Measurements from ENCODE around the gene PZP.

DNA sequence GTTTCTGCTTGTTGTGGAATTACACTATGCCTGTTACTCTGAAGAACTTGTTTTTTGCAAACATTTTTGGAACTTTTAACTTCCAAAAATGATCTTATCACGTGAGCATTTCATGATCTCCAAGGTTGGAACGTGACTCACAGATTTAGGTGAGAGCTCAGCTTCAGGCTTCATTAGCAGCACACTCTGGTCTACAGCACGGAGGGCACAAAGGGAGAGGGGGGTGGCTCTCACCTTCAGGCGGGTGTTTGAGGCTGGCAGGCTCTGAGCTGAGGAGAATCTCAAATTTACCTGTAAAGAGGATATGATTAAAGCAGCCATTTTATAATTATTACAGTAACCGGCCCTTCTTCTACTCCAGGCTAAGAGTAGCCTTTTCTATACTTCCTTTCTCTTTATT is 45.3 kb upstream of the PZP start:
- no peak for TF ChIP-seq POLR2A (IDR thresholded peaks at IDR 0.05)
- TF ChIP-seq, protein P1, sequence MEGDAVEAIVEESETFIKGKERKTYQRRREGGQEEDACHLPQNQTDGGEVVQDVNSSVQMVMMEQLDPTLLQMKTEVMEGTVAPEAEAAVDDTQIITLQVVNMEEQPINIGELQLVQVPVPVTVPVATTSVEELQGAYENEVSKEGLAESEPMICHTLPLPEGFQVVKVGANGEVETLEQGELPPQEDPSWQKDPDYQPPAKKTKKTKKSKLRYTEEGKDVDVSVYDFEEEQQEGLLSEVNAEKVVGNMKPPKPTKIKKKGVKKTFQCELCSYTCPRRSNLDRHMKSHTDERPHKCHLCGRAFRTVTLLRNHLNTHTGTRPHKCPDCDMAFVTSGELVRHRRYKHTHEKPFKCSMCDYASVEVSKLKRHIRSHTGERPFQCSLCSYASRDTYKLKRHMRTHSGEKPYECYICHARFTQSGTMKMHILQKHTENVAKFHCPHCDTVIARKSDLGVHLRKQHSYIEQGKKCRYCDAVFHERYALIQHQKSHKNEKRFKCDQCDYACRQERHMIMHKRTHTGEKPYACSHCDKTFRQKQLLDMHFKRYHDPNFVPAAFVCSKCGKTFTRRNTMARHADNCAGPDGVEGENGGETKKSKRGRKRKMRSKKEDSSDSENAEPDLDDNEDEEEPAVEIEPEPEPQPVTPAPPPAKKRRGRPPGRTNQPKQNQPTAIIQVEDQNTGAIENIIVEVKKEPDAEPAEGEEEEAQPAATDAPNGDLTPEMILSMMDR (IDR thresholded peaks at IDR 0.05 in 4 of 5, conservative IDR thresholded peaks at IDR 0.05 in 1 of 5): no peak

Data from gastrocnemius medialis (tissue), 4 donors.